ENCODE results near the gene DSCAML1. TPM values are rescaled to one million over a fixed set of nuclear protein-coding genes. Genes with fewer than 3 reads are reported as not detected.

Gene DSCAML1
- total RNA-seq, 1 donor from 2014 or later = not detected

- peaks cover 20% of the 10 kb centered on the region for H3K27me3 Mint-ChIP-seq (ENCODE audit: unreplicated experiment)
These were observed 110.3 kb downstream of the DSCAML1 start for GRCh38 chr11:117686711-117687110.

DNA sequence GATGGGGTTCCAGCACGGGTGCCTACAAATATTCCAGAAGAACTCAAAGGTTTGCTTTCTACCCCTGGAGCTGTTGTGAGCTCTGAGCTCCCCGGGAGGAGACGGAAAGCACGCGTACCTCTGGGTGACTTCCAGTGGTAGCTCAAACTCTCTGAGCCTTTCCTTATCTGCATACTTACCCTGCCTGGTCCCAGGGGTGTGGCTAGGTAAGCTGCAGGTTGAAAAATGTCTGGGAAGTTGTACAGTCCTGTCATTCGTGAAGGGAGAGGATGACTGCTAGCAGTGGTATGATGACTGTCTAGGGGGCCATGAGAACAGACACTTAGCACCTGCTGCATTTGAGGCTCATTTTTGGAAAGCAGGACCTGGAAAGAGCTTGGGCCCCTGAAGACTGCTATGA, 111.5 kb downstream of the DSCAML1 start:
- TF ChIP-seq, protein P1, sequence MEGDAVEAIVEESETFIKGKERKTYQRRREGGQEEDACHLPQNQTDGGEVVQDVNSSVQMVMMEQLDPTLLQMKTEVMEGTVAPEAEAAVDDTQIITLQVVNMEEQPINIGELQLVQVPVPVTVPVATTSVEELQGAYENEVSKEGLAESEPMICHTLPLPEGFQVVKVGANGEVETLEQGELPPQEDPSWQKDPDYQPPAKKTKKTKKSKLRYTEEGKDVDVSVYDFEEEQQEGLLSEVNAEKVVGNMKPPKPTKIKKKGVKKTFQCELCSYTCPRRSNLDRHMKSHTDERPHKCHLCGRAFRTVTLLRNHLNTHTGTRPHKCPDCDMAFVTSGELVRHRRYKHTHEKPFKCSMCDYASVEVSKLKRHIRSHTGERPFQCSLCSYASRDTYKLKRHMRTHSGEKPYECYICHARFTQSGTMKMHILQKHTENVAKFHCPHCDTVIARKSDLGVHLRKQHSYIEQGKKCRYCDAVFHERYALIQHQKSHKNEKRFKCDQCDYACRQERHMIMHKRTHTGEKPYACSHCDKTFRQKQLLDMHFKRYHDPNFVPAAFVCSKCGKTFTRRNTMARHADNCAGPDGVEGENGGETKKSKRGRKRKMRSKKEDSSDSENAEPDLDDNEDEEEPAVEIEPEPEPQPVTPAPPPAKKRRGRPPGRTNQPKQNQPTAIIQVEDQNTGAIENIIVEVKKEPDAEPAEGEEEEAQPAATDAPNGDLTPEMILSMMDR (IDR thresholded peaks at IDR 0.05) = no peak
- peaks cover 24% of the 10 kb centered on the region for H3K27me3 Mint-ChIP-seq (ENCODE audit: unreplicated experiment)

More at GRCh38 chr11:117686711-117687110, 110.3 kb downstream of the DSCAML1 start:
- Mint-ChIP-seq H3K4me1 (ENCODE audit: unreplicated experiment) (no peaks in the 10 kb centered on the region), H3K36me3 (ENCODE audit: unreplicated experiment) (no peaks in the 10 kb centered on the region), H3K27ac (ENCODE audit: unreplicated experiment) (no peak overlapping the region), H3K9me3 (ENCODE audit: unreplicated experiment) (no peaks in the 10 kb centered on the region), H3K4me3 (ENCODE audit: unreplicated experiment) (no peak overlapping the region)
- TF ChIP-seq, protein P1 (IDR thresholded peaks at IDR 0.05) = no peak
- DNase-seq (ENCODE audit: extremely low spot score, unreplicated experiment) = no peak

GRCh38 chr11:117684731-117685130, 112.3 kb downstream of the DSCAML1 start:
- Mint-ChIP-seq H3K9me3 (ENCODE audit: unreplicated experiment) (no peaks in the 10 kb centered on the region), H3K27ac (ENCODE audit: unreplicated experiment) (no peak overlapping the region), H3K4me3 (ENCODE audit: unreplicated experiment) (no peak overlapping the region)

More for the DNA sequence above, 111.5 kb downstream of the DSCAML1 start:
- no peak for DNase-seq (ENCODE audit: extremely low spot score, unreplicated experiment)
- Mint-ChIP-seq H3K36me3 (ENCODE audit: unreplicated experiment) (no peaks in the 10 kb centered on the region), H3K9me3 (ENCODE audit: unreplicated experiment) (no peaks in the 10 kb centered on the region), H3K27ac (ENCODE audit: unreplicated experiment) (no peak overlapping the region), H3K4me3 (ENCODE audit: unreplicated experiment) (no peak overlapping the region), H3K4me1 (ENCODE audit: unreplicated experiment) (no peaks in the 10 kb centered on the region)

GRCh38 chr11:117684111-117684510, 112.9 kb downstream of the DSCAML1 start:
- Mint-ChIP-seq H3K27me3 (ENCODE audit: unreplicated experiment) (peaks cover 30% of the 10 kb centered on the region), H3K36me3 (ENCODE audit: unreplicated experiment) (no peaks in the 10 kb centered on the region), H3K4me1 (ENCODE audit: unreplicated experiment) (no peaks in the 10 kb centered on the region), H3K27ac (ENCODE audit: unreplicated experiment) (no peak overlapping the region), H3K9me3 (ENCODE audit: unreplicated experiment) (no peaks in the 10 kb centered on the region), H3K4me3 (ENCODE audit: unreplicated experiment) (no peak overlapping the region)
- no peak for DNase-seq (ENCODE audit: extremely low spot score, unreplicated experiment)
- TF ChIP-seq, protein P1 (IDR thresholded peaks at IDR 0.05) = no peak

More at GRCh38 chr11:117684731-117685130, 112.3 kb downstream of the DSCAML1 start:
- Mint-ChIP-seq H3K4me1 (ENCODE audit: unreplicated experiment) (no peaks in the 10 kb centered on the region), H3K27me3 (ENCODE audit: unreplicated experiment) (peaks cover 27% of the 10 kb centered on the region), H3K36me3 (ENCODE audit: unreplicated experiment) (no peaks in the 10 kb centered on the region)
- DNase-seq (ENCODE audit: extremely low spot score, unreplicated experiment) = no peak
- TF ChIP-seq, protein P1 (IDR thresholded peaks at IDR 0.05) = no peak

DNA sequence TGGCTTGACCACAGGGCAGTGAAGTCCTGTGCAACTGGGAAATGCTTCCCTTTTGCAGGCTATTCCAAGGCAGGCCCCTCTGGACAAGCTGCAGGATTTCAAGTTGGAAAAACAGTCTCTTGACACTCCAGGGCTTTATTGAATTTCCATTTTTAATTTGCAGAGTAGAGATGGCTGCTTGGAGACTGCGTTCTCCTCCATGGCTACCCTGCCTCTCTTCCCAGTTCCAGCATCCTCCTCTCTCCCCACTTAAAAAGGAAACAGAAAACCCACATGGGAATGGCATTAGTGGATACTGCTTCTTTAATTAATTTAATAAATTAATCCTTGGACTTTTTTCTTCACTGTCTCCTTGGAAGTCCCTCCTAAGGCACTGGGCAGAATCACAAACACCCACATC, 115.6 kb downstream of the DSCAML1 start:
- Mint-ChIP-seq H3K9me3 (ENCODE audit: unreplicated experiment) (no peaks in the 10 kb centered on the region), H3K27me3 (ENCODE audit: unreplicated experiment) (peaks cover 49% of the 10 kb centered on the region)
- TF ChIP-seq, protein P1 (IDR thresholded peaks at IDR 0.05) = no peak

More for the DNA sequence above, 115.6 kb downstream of the DSCAML1 start:
- DNase-seq (ENCODE audit: extremely low spot score, unreplicated experiment) = no peak
- Mint-ChIP-seq H3K27ac (ENCODE audit: unreplicated experiment) (no peak overlapping the region), H3K4me1 (ENCODE audit: unreplicated experiment) (no peaks in the 10 kb centered on the region), H3K4me3 (ENCODE audit: unreplicated experiment) (no peak overlapping the region), H3K36me3 (ENCODE audit: unreplicated experiment) (no peaks in the 10 kb centered on the region)
